Smooth muscle cell of the umbilical artery (primary cell): ENCODE measurements around the gene CLDN25. TPM values are rescaled to one million over a fixed set of nuclear protein-coding genes. Genes with fewer than 3 reads are reported as not detected.

Experiments used
- total RNA-seq: library from RNA; depleted of rRNA; stranded (reverse); fragments of >200 nt; gene quantifications from 2 replicates; pipeline ENCODE4 v1.2.3, GENCODE V29; 2014

CLDN25 gene
- total RNA-seq: not detected in 2 replicates

DNA sequence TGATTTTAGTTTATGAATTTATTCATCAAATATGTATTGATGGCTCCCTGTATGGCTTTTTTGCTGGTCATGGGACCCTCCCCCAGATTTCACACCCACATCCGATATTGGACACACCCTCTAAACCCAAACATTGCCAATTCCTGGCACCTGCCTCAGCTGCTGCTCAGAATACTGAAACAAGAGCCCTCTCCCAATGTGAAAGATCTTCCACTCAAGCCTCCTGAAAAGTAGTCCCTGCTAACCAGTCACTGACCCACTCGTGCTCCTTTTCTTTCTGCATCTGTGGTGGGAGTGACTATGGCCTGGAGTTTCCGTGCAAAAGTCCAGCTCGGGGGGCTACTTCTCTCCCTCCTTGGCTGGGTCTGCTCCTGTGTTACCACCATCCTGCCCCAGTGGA is at the start of gene CLDN25:
Gene CLDN25 (plus strand): TSS at position 301 of the 400 bp plus-strand sequence. CDS start 0 bp downstream, at position 301.

DNA sequence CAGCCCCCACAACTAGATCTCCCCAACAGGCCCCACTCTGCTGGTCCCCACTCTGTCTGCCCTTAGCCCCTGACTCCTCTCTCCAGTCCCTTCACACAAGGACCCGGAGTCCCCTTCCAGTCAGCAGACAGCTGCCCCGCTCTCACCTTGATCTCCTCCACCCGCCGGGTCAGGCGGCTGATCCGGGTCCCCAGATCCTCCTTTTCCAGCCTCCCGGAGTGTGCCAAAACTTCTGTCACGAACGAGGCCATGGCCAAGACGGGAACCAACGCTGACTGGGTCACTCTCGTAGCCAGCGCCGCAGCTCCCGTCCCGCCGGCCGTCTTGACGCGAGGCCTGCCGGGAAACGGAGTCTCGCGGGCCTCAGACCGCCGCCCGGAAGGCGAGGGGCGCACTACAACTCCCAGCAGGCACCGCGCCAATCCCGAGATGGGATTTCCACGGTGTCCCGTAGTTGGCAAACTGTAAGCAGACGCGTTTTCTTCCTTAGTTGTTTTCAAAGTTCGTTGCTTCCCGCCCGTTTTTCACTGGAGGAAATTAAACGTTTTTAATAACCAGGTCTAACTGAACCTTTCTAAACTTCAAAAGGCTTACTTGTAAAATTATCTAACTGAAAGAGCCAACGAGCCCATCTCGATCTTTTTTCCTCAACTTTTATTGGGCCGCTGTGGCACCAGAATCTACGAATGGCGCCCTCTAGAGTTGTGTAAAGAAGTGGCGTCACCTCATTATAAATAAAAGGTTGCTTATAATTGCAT is 6.0 kb upstream of the CLDN25 start, which contains the start of gene ZW10:
Gene ZW10 (minus strand): TSS at position 277 of the 758 bp plus-strand sequence. CDS start 26 bp downstream, at position 251.

Other genes with a start within 250 kb of the CLDN25 start
- gene TMPRSS5, start 73.5 kb upstream of the CLDN25 start, total RNA-seq: 0.09 TPM in 1 of 2 replicates, not detected in the other
- 19.9 and 26.4 TPM in 2 replicates for gene ZW10, start 6.1 kb upstream of the CLDN25 start, total RNA-seq
- 32.4 and 37.6 TPM in 2 replicates for gene USP28, start 95.8 kb downstream of the CLDN25 start, total RNA-seq
- gene HTR3B, start 125.0 kb downstream of the CLDN25 start, total RNA-seq: not detected in 2 replicates
- not detected in 2 replicates for gene HTR3A, start 195.3 kb downstream of the CLDN25 start, total RNA-seq